DOHH2 (cell line): Measurements from ENCODE around the gene FAM241A.

Experiments
- CTCF ChIP-seq: fragments of 200-600 bp; sonication (generic); IDR thresholded peaks from one replicate; pipeline ENCODE4 v1.5.1; 2014; ENCODE audit warnings: antibody characterized with exemption, mild to moderate bottlenecking, low read depth, low read length; ENCODE audit not compliant: poor library complexity, severe bottlenecking
- EZH2phosphoT487 ChIP-seq: fragments of 200-600 bp; sonication (generic); IDR thresholded peaks from 2 replicates; pipeline ENCODE4 v1.6.1; 2017; ENCODE audit warnings: borderline replicate concordance, mild to moderate bottlenecking, antibody characterized with exemption, low read length, moderate library complexity, mixed read lengths

- TF ChIP-seq EZH2phosphoT487 (no peak), CTCF (no peak)
Observed at GRCh38 chr4:112112590-112113170, 32.6 kb upstream of the FAM241A start.
